Ishikawa (cell line): ENCODE results near the gene MC1R.

Source experiments
- EP300 ChIP-seq: IDR thresholded peaks from 2 replicates; pipeline ENCODE4 v1.6.1; 2012; ENCODE audit warnings: borderline replicate concordance
- FOXM1 ChIP-seq: IDR thresholded peaks from 2 replicates; pipeline ENCODE4 v1.6.1; 2012; ENCODE audit warnings: low read depth, borderline replicate concordance
- NFIC ChIP-seq: IDR thresholded peaks from 2 replicates; pipeline ENCODE4 v1.6.1; 2012
- RAD21 ChIP-seq: IDR thresholded peaks from 2 replicates; pipeline ENCODE4 v1.6.1; 2012; ENCODE audit warnings: low read depth
- TAF1 ChIP-seq: IDR thresholded peaks from 2 replicates; pipeline ENCODE4 v1.6.1; 2012; ENCODE audit warnings: low read depth, mild to moderate bottlenecking
- TEAD4 ChIP-seq: IDR thresholded peaks from 2 replicates; pipeline ENCODE4 v1.6.1; 2012
- ZBTB7A ChIP-seq: IDR thresholded peaks from 2 replicates; pipeline ENCODE4 v1.6.1; 2012; ENCODE audit warnings: low read depth
- TF ChIP-seq, protein P1 (sequence below): IDR thresholded peaks from 2 replicates; pipeline ENCODE4 v1.6.1; 2012

GRCh38 chr16:89873972-89874689 is 44.5 kb upstream of the MC1R start:
- TF ChIP-seq EP300 (no peak; the same call in 1 of the 2 replicates), ZBTB7A (no peak), NFIC (no peak), TAF1 (no peak), RAD21 (no peak), FOXM1 (no peak), TEAD4 (no peak)
- TF ChIP-seq, protein P1, sequence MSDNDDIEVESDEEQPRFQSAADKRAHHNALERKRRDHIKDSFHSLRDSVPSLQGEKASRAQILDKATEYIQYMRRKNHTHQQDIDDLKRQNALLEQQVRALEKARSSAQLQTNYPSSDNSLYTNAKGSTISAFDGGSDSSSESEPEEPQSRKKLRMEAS = peak; percentile 88
